Smooth muscle cell (in vitro differentiated cells): ENCODE results near the gene TFDP2. TPM values are rescaled to one million over a fixed set of nuclear protein-coding genes. Genes with fewer than 3 reads are reported as not detected.
"Not testable (repeated sequence)": the region's sequence is repeated elsewhere in the genome, so short reads cannot be mapped to it uniquely, and the experiment has no call there.

Experiments used
- DNase-seq: peaks from one replicate; lab custom pipeline; 2025; ENCODE audit not compliant: unreplicated experiment; lab: John Stamatoyannopoulos, UW
- H2AFZ ChIP-seq: fragments of 200-600 bp; sonication (generic); 2 replicates; pipeline ENCODE4 v1.6.0; 2016; ENCODE audit warnings: antibody characterized with exemption, low read depth, mild to moderate bottlenecking
- H3F3A ChIP-seq: fragments of 200-600 bp; sonication (generic); 2 replicates; pipeline ENCODE4 v1.6.0; 2017; ENCODE audit warnings: antibody characterized with exemption, low read depth
- H3K27ac ChIP-seq: fragments of 200-600 bp; sonication (generic); 2 replicates; pipeline ENCODE4 v1.5.1; 2016; ENCODE audit warnings: low read depth, mild to moderate bottlenecking
- H3K27me3 ChIP-seq: fragments of 200-600 bp; sonication (generic); 2 replicates; pipeline ENCODE4 v1.6.1; 2016; ENCODE audit warnings: low read depth, mild to moderate bottlenecking
- H3K36me3 ChIP-seq: fragments of 200-600 bp; sonication (generic); 2 replicates; pipeline ENCODE4 v1.5.1; 2016; ENCODE audit warnings: low read depth
- H3K4me1 ChIP-seq: fragments of 200-600 bp; sonication (generic); 2 replicates; pipeline ENCODE4 v1.5.1; 2016; ENCODE audit warnings: low read depth
- H3K4me2 ChIP-seq: fragments of 200-600 bp; sonication (generic); 2 replicates; pipeline ENCODE4 v1.6.0; 2016; ENCODE audit warnings: mild to moderate bottlenecking
- H3K4me3 ChIP-seq: fragments of 200-600 bp; sonication (generic); 2 replicates; pipeline ENCODE4 v1.5.1; 2016; ENCODE audit warnings: mild to moderate bottlenecking
- H3K79me2 ChIP-seq: fragments of 200-600 bp; sonication (generic); 2 replicates; pipeline ENCODE4 v1.6.0; 2016; ENCODE audit warnings: low read depth, mild to moderate bottlenecking
- H3K9ac ChIP-seq: fragments of 200-600 bp; sonication (generic); 2 replicates; pipeline ENCODE4 v1.6.0; 2016; ENCODE audit warnings: low read depth
- H3K9me3 ChIP-seq: fragments of 200-600 bp; sonication (generic); replicated peaks from 2 replicates; pipeline ENCODE4 v1.5.1; 2016; ENCODE audit warnings: low read depth
- H4K20me1 ChIP-seq: fragments of 200-600 bp; sonication (generic); 2 replicates; pipeline ENCODE4 v1.6.0; 2016; ENCODE audit warnings: low read depth
- CTCF ChIP-seq: fragments of 200-600 bp; sonication (generic); IDR thresholded peaks from 2 replicates; pipeline ENCODE4 v1.5.1; 2017; ENCODE audit warnings: borderline replicate concordance, mild to moderate bottlenecking, antibody characterized with exemption; ENCODE audit not compliant: insufficient read depth, poor library complexity, severe bottlenecking
- WGBS: methylation state at CpG from one replicate; pipeline ENCODE4 v1.1.7; 2016; ENCODE audit warnings: low lambda C conversion rate; 5-methylcytosine and 5-hydroxymethylcytosine counted together
- polyA plus RNA-seq: library from polyadenylated mRNA; unstranded; fragments of >200 nt; fragmentation: Nextera tagmentation; extraction: Ambion mirVana; gene quantifications from 2 replicates; pipeline ENCODE4 v1.2.1, GENCODE V29; 2016
- total RNA-seq: library from RNA; depleted of rRNA; stranded (reverse); fragments of >200 nt; gene quantifications from 2 replicates; pipeline ENCODE4 v1.2.3, GENCODE V29; 2014

Gene TFDP2
- total and polyA plus RNA-seq, 2 experiments from 2014 or later = 39.9 to 54.3 TPM

DNA sequence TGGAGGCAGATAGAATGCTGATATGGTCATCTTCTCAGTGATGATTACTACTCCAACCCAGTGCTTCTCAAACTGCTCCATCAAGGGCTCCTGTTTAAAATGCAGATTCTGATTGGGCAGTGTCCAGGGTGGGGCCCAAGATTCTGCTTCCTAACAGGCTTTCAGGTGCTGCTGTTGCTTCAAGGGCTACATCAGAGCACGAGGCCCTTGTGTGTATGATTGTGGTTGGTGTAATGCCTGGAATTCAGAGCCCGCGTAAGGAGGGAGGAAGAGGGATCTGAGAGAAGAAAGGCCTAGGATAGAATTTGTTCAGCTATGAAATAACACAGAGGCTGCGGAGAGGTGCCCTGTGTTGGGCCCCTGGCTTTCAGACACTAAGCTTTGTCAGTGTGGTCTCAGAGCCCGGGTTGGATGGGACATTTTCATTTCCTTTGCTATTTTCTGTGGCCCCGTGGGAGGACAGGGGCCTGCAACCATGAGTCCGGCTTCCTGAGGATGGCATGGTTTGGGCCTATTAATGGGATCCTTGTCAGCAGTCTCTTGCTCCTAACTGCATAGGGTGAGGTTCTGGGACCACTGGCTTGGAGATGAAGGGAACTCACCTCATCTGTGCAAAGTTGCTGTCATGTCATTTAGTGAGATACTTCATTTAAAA, 219.9 kb downstream of the TFDP2 start:
- Histone ChIP-seq H3K9ac (no peak overlapping the region), H3K4me1 (no peaks in the 10 kb centered on the region), H3K27ac (no peak overlapping the region), H3K9me3 (no peaks in the 10 kb centered on the region), H2AFZ (no peak overlapping the region), H4K20me1 (no peaks in the 10 kb centered on the region), H3K4me3 (no peak overlapping the region), H3K79me2 (no peaks in the 10 kb centered on the region), H3K36me3 (no peaks in the 10 kb centered on the region), H3F3A (no peaks in the 10 kb centered on the region), H3K27me3 (no peaks in the 10 kb centered on the region), H3K4me2 (no peak overlapping the region)
- TF ChIP-seq CTCF = no peak
- 77% methylated on average over 7 of the region's 7 CpGs for whole genome bisulfite sequencing
- no peak for DNase-seq

GRCh38 chr3:141928631-141929270, 220.6 kb downstream of the TFDP2 start:
- no peak for DNase-seq
- H3K9ac ChIP-seq = no peak overlapping the region
- no peak overlapping the region for H3K4me3 ChIP-seq
- no peaks in the 10 kb centered on the region for H3K27me3 ChIP-seq
- no peaks in the 10 kb centered on the region for H3K36me3 ChIP-seq
- no peaks in the 10 kb centered on the region for H3K9me3 ChIP-seq
- no peaks in the 10 kb centered on the region for H3K79me2 ChIP-seq
- no peaks in the 10 kb centered on the region for H3K4me1 ChIP-seq
- H4K20me1 ChIP-seq = no peaks in the 10 kb centered on the region
- no peak overlapping the region for H3K27ac ChIP-seq
- H3K4me2 ChIP-seq = no peak overlapping the region
- no peaks in the 10 kb centered on the region for H3F3A ChIP-seq
- TF ChIP-seq CTCF = no peak
- WGBS = 93% methylated on average over 15 of the region's 15 CpGs
- H2AFZ ChIP-seq = no peak overlapping the region

GRCh38 chr3:141926929-141927328, 222.4 kb downstream of the TFDP2 start:
- no peak for DNase-seq
- Histone ChIP-seq H3K27ac (no peak overlapping the region), H3K9ac (no peak overlapping the region), H2AFZ (no peak overlapping the region), H3F3A (no peaks in the 10 kb centered on the region), H3K79me2 (no peaks in the 10 kb centered on the region), H3K36me3 (peaks cover 1% of the 10 kb centered on the region), H3K4me2 (no peak overlapping the region), H4K20me1 (no peaks in the 10 kb centered on the region), H3K4me3 (no peak overlapping the region), H3K4me1 (no peaks in the 10 kb centered on the region), H3K27me3 (no peaks in the 10 kb centered on the region), H3K9me3 (no peaks in the 10 kb centered on the region)
- 97% methylated on average over 9 of the region's 9 CpGs for WGBS
- TF ChIP-seq CTCF = no peak

DNA sequence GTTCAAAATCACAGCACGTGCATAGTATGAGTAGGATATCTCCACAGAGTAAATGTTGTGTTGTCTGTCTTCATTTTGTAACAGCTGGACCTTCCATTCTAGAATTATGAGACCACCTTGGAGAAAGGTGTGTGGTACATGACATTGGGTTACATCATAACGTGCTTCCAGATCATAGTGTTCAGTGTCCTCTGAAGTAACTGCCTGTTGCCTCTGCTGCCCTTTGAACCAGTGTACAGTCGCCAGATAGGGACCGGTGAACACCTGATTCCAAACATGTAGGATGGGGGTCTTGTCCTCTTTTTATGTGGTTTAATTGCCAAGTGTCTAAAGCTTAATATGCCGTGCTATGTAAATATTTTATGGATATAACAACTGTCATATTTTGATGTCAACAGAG, 223.7 kb downstream of the TFDP2 start:
- H3K27ac ChIP-seq, H3K27me3 ChIP-seq, DNase-seq, H3K4me3 ChIP-seq, H3K9me3 ChIP-seq, H4K20me1 ChIP-seq, H3K4me1 ChIP-seq, H3K79me2 ChIP-seq, H3F3A ChIP-seq, H3K4me2 ChIP-seq, H3K36me3 ChIP-seq, H2AFZ ChIP-seq, H3K9ac ChIP-seq: not testable (repeated sequence)
- 89% methylated on average over 5 of the region's 5 CpGs for WGBS
